K562 (cell line): ENCODE results near the gene RNF126. TPM values are rescaled to one million over a fixed set of nuclear protein-coding genes. Genes with fewer than 3 reads are reported as not detected.

Experiments used
- CBFA2T2 ChIP-seq: fragments of 450-650 bp; conservative IDR thresholded peaks from 2 replicates; pipeline ENCODE4 v1.6.1; 2017; ENCODE audit warnings: mild to moderate bottlenecking
- FOXA1 ChIP-seq: fragments of 450-650 bp; IDR thresholded peaks from 2 replicates; pipeline ENCODE4 v1.6.1; 2016; ENCODE audit warnings: mild to moderate bottlenecking, borderline replicate concordance
- FOXK2 ChIP-seq, 2 experiments: fragments of 450-650 bp; IDR thresholded peaks in 1 of 2; conservative IDR thresholded peaks in 1 of 2; 2 replicates each; pipeline ENCODE4 v1.6.1; 2016; ENCODE audit warnings: low read depth in 2 of 2, mild to moderate bottlenecking in 1 of 2
- POLR2G ChIP-seq: fragments of 200-400 bp; formaldehyde crosslinking; IDR thresholded peaks from 2 replicates; pipeline ENCODE4 v1.6.1; 2017; ENCODE audit warnings: low read depth, mild to moderate bottlenecking, antibody characterized with exemption, low read length, moderate library complexity
- REST ChIP-seq, 2 experiments: fragments of 450-650 bp; formaldehyde crosslinking in 1 of 2; IDR thresholded peaks; 2 replicates each; pipeline versions ENCODE4 v1.4.0 to v1.6.1; 2014 to 2020; ENCODE audit warnings: mild to moderate bottlenecking in 2 of 2, borderline replicate concordance in 1 of 2, low read depth in 1 of 2
- RFX5 ChIP-seq: IDR thresholded peaks from 2 replicates; pipeline ENCODE4 v1.6.1; 2011; ENCODE audit warnings: low read depth, mild to moderate bottlenecking, improper control_type of control experiment, low read length
- SAP30 ChIP-seq: fragments of 200-600 bp; sonication (generic); IDR thresholded peaks from 2 replicates; pipeline ENCODE4 v1.6.1; 2012; ENCODE audit warnings: borderline replicate concordance, low read depth, mild to moderate bottlenecking, moderate library complexity, low read length, control low read depth, inconsistent platforms; ENCODE audit not compliant: insufficient read depth, poor library complexity, severe bottlenecking
- TEAD4 ChIP-seq, 2 experiments: sonication (generic) in 1 of 2; formaldehyde crosslinking in 1 of 2; IDR thresholded peaks; 2 replicates each; pipeline versions ENCODE4 v1.6.1 to v1.8.0; 2012 to 2022; ENCODE audit warnings: borderline replicate concordance in 1 of 2, inconsistent platforms in 1 of 2, low read length in 1 of 2, mild to moderate bottlenecking in 1 of 2, missing genetic modification reagents in 1 of 2
- ZBTB1 ChIP-seq: sonication (generic); formaldehyde crosslinking; IDR thresholded peaks from 2 replicates; pipeline ENCODE4 v1.8.1; 2023; ENCODE audit warnings: missing genetic modification reagents, low read depth, mild to moderate bottlenecking, borderline replicate concordance
- ZBTB34 ChIP-seq: fragments of 250-450 bp; sonication (Bioruptor Pico); IDR thresholded peaks from 2 replicates; pipeline ENCODE4 v1.8.0; 2021; ENCODE audit warnings: mild to moderate bottlenecking, moderate library complexity
- ZBTB9 ChIP-seq: fragments of 450-650 bp; formaldehyde crosslinking; IDR thresholded peaks from 2 replicates; pipeline ENCODE4 v1.4.0; 2020; ENCODE audit warnings: mild to moderate bottlenecking, moderate library complexity
- ZNF174 ChIP-seq: fragments of 250-450 bp; sonication (Bioruptor Pico); IDR thresholded peaks from 2 replicates; pipeline ENCODE4 v1.4.0; 2020; ENCODE audit warnings: mild to moderate bottlenecking
- ZNF316 ChIP-seq: fragments of 450-650 bp; IDR thresholded peaks from 2 replicates; pipeline ENCODE4 v1.6.1; 2016
- polyA plus RNA-seq, 8 experiments: library from polyadenylated mRNA; depleted of rRNA in 4 of 8; stranded (reverse) in 5 of 8; unstranded in 3 of 8; fragments of >200 nt; fragmentation: Nextera tagmentation in 2 of 8; fragmentation: Illumina TruSeq in 1 of 8; extraction: Ambion mirVana in 2 of 8; extraction: Trizol in 1 of 8; gene quantifications; 2 replicates each; pipeline versions ENCODE4 v1.2.1 to v1.2.3, GENCODE V29; 2011 to 2014; ENCODE audit warnings: inconsistent platforms in 1 of 8, missing spikeins in 1 of 8
- total RNA-seq, 7 experiments: library from RNA; depleted of rRNA in 6 of 7; stranded (reverse); fragments of >200 nt in 6 of 7; fragmentation: Illumina TruSeq in 2 of 7; extraction: Trizol in 2 of 7; gene quantifications; 2 replicates each; pipeline versions ENCODE4 v1.2.1 to v1.2.3, GENCODE V29; 2011 to 2021; ENCODE audit warnings: low replicate concordance in 1 of 7

RNF126 gene
- total and polyA plus RNA-seq, 9 of the 15 experiments (the other 6 are each of a cell fraction or from before 2014, with no cell fraction given) = 0.27 to 101 (median 12.3) TPM

- peak; percentile 53 for TF ChIP-seq REST (IDR thresholded peaks at IDR 0.05; ENCODE audit: borderline replicate concordance)
- TF ChIP-seq REST (CRISPR knock-in tag; IDR thresholded peaks at IDR 0.05; ENCODE audit: low read depth) = 0 out of 2 replicates have a peak, but pooled peaks have one; percentile 75
- no peak for TF ChIP-seq SAP30
- peak; percentile 40 for TF ChIP-seq CBFA2T2
- TF ChIP-seq POLR2G = peak; percentile 97
- TF ChIP-seq ZNF316 = peak; percentile 11; the same call in 1 of the 2 replicates
- TF ChIP-seq ZBTB1 = peak; percentile 77; the same call in 1 of the 2 replicates
- peak; percentile 26; the same call in 1 of the 2 replicates for TF ChIP-seq TEAD4 (IDR thresholded peaks at IDR 0.05; ENCODE audit: low read length)
- no peak for TF ChIP-seq TEAD4 (CRISPR knock-in tag; IDR thresholded peaks at IDR 0.05; ENCODE audit: borderline replicate concordance)
- no peak for TF ChIP-seq ZBTB34 (CRISPR knock-in tag)
- no peak for TF ChIP-seq FOXA1
- TF ChIP-seq ZNF174 = no peak
- TF ChIP-seq ZBTB9 (CRISPR knock-in tag) = peak; percentile 69; the same call in 1 of the 2 replicates
- TF ChIP-seq RFX5 = no peak
- TF ChIP-seq FOXK2 (conservative IDR thresholded peaks at IDR 0.05 in 1 of 2, IDR thresholded peaks at IDR 0.05 in 1 of 2; ENCODE audit: low read depth in 2 of 2) = peak in 1 of 2 experiments; percentile 48; a peak in 2 of 4 replicates
Observed at GRCh38 chr19:680287-681028, 17.4 kb upstream of the RNF126 start (continued).
